Thoracic aorta (tissue), 2 donors: ENCODE data around the gene TDRD12. TPM values are rescaled to one million over a fixed set of nuclear protein-coding genes. Genes with fewer than 3 reads are reported as not detected.

Experiments used
- ATAC-seq: fragments of 150-250 bp; one replicate; pipeline ENCODE4 v1.8.0; 2017; ENCODE audit warnings: low read depth; ENCODE audit not compliant: insufficient number of reproducible peaks, low FRiP score
- DNase-seq: peaks from one replicate; pipeline ENCODE4 v3.0.0-alpha.2; 2020; ENCODE audit warnings: low spot score
- H3K27ac ChIP-seq, 2 donors: fragments of 200-600 bp; sonication (generic); 1 replicate in 1 of 2; 2 replicates in 1 of 2; pipeline ENCODE4 v1.5.1; 2016; ENCODE audit warnings: mild to moderate bottlenecking in 2 of 2, moderate library complexity in 2 of 2
- H3K27me3 ChIP-seq: fragments of 200-600 bp; sonication (generic); replicated peaks from 2 replicates; pipeline ENCODE4 v1.6.0; 2016; ENCODE audit warnings: mild to moderate bottlenecking; ENCODE audit not compliant: insufficient read depth
- H3K36me3 ChIP-seq: fragments of 200-600 bp; sonication (generic); one replicate; pipeline ENCODE4 v1.5.1; 2016
- H3K4me1 ChIP-seq, 2 donors: fragments of 200-600 bp; sonication (generic); 1 replicate in 1 of 2; 2 replicates in 1 of 2; pipeline versions ENCODE4 v1.5.1 to v1.6.0; 2016; ENCODE audit warnings: low read depth in 2 of 2, mild to moderate bottlenecking in 1 of 2; ENCODE audit not compliant: control insufficient read depth in 1 of 2
- H3K4me3 ChIP-seq: fragments of 200-600 bp; sonication (generic); 2 replicates; pipeline ENCODE4 v1.5.1; 2016; ENCODE audit warnings: mild to moderate bottlenecking
- H3K9me3 ChIP-seq: fragments of 200-600 bp; sonication (generic); 2 replicates; pipeline ENCODE4 v1.5.1; 2016
- total RNA-seq, 2 donors: library from RNA; depleted of rRNA; stranded (reverse); fragments of >200 nt; gene quantifications; one replicate each; pipeline versions ENCODE4 v1.1.0 to v1.2.3, GENCODE V29; 2016
- TF ChIP-seq, protein P1 (sequence below): fragments of 200-600 bp; sonication (generic); IDR thresholded peaks from one replicate; pipeline ENCODE4 v1.5.1; 2019; ENCODE audit warnings: antibody characterized with exemption

The TDRD12 gene
- total RNA-seq, 2 donors from 2014 or later, result not detected

DNA sequence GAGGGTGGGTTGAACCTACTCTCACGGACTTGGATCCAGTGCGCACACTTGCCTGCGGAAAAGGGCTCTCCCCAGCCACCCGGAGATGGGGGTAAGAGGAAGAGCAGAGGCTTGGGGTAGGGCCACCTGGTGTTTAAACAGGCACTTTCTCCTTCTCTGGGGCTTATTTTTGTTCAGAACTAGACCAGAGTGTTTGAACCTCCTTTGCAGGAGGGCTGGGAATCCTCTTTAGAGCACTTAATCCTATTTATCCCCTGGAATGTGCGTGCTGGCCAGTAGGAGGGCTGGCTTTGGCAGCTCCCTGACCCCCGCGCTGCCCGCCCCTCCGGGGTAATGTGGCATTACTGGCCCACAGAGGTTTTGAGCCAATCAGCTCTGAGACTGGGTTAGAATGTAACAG, 41.9 kb upstream of the TDRD12 start:
- no peak for DNase-seq
- no peaks in the 10 kb centered on the region for H3K36me3 ChIP-seq
- no peak for ATAC-seq
- TF ChIP-seq, protein P1, sequence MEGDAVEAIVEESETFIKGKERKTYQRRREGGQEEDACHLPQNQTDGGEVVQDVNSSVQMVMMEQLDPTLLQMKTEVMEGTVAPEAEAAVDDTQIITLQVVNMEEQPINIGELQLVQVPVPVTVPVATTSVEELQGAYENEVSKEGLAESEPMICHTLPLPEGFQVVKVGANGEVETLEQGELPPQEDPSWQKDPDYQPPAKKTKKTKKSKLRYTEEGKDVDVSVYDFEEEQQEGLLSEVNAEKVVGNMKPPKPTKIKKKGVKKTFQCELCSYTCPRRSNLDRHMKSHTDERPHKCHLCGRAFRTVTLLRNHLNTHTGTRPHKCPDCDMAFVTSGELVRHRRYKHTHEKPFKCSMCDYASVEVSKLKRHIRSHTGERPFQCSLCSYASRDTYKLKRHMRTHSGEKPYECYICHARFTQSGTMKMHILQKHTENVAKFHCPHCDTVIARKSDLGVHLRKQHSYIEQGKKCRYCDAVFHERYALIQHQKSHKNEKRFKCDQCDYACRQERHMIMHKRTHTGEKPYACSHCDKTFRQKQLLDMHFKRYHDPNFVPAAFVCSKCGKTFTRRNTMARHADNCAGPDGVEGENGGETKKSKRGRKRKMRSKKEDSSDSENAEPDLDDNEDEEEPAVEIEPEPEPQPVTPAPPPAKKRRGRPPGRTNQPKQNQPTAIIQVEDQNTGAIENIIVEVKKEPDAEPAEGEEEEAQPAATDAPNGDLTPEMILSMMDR, result no peak
- H3K4me1 ChIP-seq, result peaks cover 9 to 29% of the 10 kb centered on the region in 2 donors
- H3K27ac ChIP-seq, result no peak overlapping the region
- no peaks in the 10 kb centered on the region for H3K27me3 ChIP-seq
- no peaks in the 10 kb centered on the region for H3K9me3 ChIP-seq
- H3K4me3 ChIP-seq, result no peak overlapping the region

DNA sequence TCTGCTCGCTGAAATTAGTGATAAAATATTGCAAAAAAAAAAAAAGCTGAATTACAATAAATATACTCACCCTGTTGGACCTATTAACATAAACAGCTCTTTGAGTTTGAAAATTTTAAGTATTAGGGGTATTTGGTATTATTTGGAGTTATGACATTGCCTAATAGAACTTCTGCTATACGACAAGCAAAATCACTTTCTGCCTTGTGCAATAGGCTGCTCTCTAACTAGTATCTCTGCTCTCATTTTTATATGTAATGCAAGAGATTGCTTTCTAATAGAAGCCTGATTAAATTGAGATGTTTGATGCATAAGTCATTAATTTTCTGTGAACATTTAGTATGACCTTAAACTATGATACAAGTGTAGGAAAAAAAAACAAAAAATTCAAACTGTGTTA, 38.6 kb upstream of the TDRD12 start:
- no peak for ATAC-seq
- no peak for DNase-seq
- TF ChIP-seq, protein P1, result no peak
- peaks cover 0 to 8% of the 10 kb centered on the region in 2 donors for H3K4me1 ChIP-seq
- no peaks in the 10 kb centered on the region for H3K36me3 ChIP-seq
- H3K27ac ChIP-seq, result no peak overlapping the region
- H3K4me3 ChIP-seq, result no peak overlapping the region
- H3K27me3 ChIP-seq, result no peaks in the 10 kb centered on the region
- H3K9me3 ChIP-seq, result no peaks in the 10 kb centered on the region

DNA sequence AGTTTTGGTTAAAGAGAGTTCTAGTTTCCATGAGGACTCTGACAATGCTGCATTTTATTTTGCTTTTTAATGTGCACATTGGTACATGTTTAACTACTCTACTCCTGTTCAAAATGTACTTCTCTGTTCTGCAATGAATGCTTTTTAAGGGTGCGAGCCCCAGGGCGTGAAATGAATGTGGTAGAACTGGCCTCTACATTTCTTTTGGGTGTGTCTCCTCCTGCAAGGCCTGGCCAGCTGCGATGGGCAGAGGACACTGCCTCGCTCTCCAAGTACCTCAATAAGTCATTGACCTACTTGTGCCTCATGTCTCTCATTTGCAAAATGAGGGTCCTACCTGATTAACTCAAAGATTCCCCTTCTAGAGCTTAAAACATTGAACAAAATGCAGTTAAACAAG, 37.2 kb upstream of the TDRD12 start:
- H3K27ac ChIP-seq, result no peak overlapping the region
- H3K4me3 ChIP-seq, result no peak overlapping the region
- no peaks in the 10 kb centered on the region for H3K27me3 ChIP-seq
- ATAC-seq (no peak), DNase-seq (no peak)
- no peaks in the 10 kb centered on the region for H3K4me1 ChIP-seq
- H3K36me3 ChIP-seq, result no peaks in the 10 kb centered on the region
- TF ChIP-seq, protein P1, result no peak
- no peaks in the 10 kb centered on the region for H3K9me3 ChIP-seq

DNA sequence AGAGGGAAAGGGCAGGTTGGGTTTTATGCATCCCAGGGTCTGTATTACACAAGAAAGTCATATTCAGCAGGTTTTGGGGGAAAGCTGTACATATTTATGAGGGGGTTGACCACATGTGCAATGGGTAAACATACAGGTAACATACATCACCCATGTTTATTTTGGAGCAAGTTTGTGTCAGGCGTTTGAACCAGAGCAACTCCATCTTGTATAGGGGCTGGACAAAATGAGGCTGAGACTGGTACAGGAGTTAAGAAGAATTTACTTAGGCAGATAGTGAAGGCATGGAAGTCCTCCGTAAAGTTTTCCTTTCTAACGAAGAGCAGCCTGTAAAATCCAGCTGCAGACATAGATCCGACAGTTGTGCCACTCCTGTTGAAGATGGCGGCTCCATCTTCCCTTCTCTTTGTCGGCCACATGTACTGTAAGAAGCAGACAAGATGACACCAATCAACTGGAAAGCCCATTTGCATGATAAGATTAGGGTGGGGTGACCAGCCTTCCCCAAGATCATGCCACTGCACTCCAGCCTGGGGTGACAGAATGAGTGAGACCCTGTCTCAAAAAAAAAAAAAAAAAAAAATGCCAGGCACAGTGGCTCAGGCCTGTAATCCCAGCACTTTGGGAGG, 32.6 kb upstream of the TDRD12 start:
- no peak overlapping the region for H3K4me3 ChIP-seq
- H3K4me1 ChIP-seq, result peaks cover 0 to 3% of the 10 kb centered on the region in 2 donors
- H3K27me3 ChIP-seq, result no peaks in the 10 kb centered on the region
- TF ChIP-seq, protein P1, result no peak
- ATAC-seq, result no peak
- DNase-seq, result no peak
- H3K36me3 ChIP-seq, result no peaks in the 10 kb centered on the region
- H3K27ac ChIP-seq, result no peak overlapping the region
- no peaks in the 10 kb centered on the region for H3K9me3 ChIP-seq

DNA sequence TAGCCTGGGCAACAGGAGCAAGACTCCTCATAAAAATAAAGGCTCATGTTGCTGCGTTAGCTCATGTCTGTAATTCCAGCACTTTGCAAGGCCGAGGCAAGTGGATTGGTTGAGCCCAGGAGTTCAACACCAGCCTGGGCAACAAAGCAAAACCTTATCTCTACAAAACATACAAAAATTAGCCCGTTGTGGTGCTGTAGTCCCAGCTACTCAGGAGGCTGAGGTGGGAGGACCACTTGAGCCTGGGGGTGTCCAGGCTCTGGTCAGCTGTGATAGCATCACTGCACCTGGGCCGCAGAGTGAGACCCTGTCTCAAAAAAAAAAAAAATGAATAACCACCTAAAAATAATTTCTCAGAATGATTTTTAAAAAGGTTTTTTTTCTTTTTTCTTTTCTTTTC, 31.9 kb upstream of the TDRD12 start:
- peaks cover 5% of the 10 kb centered on the region in 2 donors for H3K4me1 ChIP-seq
- no peak overlapping the region for H3K27ac ChIP-seq
- H3K36me3 ChIP-seq, result no peaks in the 10 kb centered on the region
- H3K9me3 ChIP-seq, result no peaks in the 10 kb centered on the region
- DNase-seq, result no peak
- TF ChIP-seq, protein P1, result no peak
- H3K4me3 ChIP-seq, result no peak overlapping the region
- H3K27me3 ChIP-seq, result no peaks in the 10 kb centered on the region
- ATAC-seq, result no peak
